Fibroblast of upper back skin (primary cell): ENCODE data around the gene ROBO1.

Experiments
- DNase-seq: peaks from one replicate; pipeline ENCODE4 v3.0.0-alpha.2; 2013

ROBO1 gene

DNA sequence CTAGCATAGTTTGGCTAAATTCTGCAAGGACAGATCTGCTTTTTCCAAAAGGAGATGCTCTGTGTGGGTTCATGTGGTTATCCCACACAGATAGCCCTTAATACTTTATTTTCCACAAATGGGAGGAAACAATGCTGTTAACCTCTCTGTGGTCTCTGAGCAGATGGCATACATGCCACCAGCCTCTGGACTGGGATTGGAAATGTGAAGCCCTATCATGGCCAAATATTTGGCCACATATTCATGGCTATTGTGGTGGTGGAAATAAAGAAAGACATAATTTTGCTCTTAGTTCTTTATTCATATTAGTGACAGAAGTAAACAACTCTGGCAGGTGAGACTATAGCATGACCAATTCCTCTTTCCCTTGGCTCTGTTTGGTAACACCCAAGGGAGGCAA is 726.2 kb downstream of the ROBO1 start:
- DNase-seq = no peak

DNA sequence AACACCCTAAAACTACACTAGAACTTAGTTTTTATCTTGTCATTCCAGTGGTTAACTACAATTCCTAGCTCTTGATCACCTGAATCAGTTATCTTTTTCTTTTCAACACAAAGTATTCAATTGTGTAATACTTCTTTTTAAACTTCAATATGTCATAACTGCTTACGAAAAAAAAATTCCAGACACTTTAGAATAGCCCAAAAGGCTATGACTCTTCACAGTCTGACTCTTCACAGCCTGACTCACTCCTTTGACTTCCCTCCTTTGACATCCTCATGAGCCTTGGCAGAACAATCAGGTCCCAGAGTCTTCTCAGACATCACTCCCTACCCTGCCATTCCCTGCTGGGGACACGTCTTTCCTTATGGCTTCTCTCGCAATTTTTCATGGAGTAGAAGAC is 727.1 kb downstream of the ROBO1 start:
- peak; percentile 87 for DNase-seq

DNA sequence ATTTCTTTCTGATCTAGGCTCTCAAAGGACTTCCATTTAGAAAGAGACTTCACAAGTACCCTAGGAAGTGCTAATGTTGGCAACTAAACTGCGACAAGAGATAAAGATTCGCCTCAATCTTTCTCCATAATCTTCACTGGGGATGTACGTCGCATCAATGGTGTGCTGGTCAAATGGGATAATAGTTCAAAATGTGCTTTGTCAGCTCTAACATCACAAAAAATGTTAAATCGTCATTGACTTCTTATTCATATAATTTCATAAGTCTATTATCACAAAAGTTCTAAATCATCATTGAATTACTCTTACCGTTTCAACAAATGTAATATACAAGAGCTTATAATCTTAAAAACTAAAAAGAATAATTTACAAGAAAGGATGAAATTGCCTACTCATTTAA is 727.7 kb downstream of the ROBO1 start:
- no peak for DNase-seq

DNA sequence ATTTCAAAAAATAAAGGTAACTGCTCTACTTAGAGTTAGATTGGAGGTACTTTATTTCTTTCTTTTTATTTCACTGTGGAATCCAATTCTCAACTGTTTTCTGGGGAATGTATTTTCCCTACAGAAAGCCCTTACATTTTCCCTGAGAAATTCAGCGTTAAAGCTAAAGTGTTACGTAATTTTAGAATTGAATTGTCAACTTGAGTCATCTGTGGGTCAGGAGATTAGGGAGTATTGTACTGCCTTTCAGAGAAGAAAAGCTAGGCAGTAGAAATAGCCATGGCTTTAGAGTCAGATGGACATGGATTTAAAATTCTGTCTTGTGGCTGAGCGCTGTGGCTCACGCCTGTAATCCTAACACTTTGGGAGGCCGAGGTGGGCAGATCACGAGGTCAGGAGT is 728.6 kb downstream of the ROBO1 start:
- DNase-seq = peak; percentile 40

DNA sequence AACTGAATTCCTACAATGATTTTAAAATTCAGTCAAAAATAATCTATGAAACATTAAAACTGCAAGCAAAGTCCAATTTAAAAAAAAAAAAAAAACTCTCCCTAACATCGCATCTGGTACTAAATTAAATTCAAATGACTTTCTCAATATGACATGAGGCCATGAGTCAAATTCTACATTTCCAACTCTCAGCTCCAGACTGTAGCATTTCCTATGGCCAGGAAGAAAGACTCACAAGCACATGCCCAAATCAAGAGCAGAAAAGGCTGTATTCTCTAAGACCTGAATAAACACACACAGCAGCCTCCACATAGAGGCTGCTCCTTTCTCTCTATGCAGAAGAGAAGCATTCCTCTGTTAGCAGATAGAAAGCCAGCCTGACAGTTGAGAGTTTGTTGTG is 729.2 kb downstream of the ROBO1 start:
- DNase-seq = no peak

DNA sequence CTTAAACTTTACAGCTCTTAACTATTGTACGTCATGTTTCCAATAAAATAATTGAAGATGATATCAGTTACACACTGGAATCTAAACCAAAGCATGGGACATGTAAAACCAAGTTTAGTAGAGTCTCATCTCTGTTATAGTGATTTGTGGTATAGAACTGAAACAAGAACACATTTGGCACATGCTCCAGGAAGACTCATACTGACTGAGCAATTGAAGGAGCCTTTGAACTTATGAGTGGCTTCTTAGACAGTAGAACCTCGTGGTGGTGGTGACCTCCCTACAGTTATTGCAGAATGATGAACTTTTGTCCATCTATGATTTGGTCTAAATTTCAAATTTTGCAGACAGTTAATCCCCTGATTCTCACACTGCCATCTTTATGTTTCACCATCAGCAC is 729.7 kb downstream of the ROBO1 start:
- no peak for DNase-seq

DNA sequence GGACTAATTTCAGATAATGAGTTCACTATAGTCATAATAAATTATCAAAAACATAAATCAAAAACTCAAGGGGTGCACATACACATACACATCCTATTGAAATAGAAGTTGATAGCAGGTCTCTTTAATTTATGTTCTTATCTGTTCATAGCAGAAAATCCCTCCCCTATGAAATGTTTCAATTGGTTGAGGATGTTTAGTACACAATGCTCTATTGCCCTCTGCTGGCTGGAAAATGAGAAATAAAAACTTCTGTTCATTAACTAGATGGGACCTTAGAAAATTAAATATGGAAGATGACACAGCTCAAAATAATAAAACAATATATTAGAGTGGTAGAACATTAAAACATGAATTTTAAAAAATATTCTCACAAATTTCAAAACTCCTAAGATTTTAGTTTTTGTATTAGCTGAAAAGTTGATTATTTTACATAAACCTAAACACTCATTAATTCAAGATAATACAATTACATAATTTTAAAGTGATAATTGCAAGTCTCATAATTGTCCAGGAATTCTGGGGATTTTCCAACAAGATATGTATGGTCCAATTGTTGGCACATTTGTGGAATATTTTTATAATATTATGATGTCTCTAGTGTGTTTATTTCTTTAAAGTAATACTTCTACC is 735.0 kb downstream of the ROBO1 start:
- DNase-seq = peak; percentile 65

DNA sequence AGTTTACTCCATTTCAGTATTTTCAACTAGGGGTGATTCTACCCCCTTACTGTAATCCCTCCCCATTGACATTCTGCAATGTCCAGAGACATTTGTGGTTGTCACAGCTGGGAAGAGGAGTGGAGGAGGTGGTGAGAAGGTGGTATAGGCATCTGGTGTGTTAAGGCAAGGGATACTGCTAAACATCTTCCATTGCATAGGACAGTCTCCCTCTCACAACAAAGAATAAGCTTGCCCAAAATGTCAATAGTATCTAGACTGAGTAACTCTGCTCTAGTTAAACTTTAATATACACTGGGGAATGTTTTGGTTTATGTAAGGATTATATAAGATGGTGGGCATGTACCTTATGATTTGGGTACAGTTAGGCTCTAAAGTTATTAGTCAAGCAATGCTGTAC is 737.6 kb downstream of the ROBO1 start:
- DNase-seq = no peak

DNA sequence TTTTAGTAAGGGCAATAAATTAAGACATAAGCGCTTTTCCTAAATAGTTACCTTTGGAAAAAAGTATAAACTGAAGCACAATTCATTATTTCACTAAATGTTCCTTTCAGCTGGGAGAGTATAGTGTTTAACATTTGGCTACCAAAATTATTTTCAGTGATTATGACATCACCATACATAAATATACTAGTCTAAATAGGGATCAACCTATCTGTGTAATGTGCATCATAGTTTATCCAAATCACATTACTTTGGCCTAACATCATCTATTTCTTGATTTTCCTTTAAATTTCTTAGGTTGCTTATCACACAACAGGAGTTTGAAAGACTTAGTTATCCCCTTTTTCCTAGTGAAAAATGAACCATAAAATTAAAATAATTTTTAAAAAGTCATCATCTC is 738.9 kb downstream of the ROBO1 start:
- no peak for DNase-seq

DNA sequence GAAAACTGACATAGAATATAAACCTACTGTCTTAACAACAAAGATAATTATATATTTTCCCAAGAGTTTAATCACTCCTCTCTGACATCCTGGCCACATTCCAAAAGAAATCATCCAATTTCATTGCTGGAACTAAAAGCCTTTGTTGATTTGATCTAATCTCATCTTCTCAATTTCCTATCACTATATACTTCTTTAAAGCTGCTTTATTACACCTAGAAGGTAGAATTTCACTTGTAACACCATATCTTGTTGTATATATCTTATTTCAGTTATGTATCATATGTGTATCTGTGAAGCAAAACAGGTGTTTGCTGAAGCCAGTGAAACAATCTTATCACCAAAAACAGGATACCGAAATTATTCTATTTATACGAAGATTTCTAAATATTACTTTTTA is 740.2 kb downstream of the ROBO1 start:
- DNase-seq = no peak

DNA sequence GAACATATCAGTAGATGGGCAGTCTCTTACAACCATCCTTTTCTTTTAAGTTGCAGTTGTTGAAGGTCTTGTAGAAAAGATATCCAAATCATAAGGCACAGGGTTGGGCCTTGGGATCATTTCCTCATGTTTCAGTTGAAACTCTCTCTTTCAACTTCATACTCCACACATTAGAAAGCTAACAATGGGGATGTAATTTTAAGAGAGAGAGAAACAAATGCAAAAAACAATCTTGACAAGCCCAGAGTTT is 747.9 kb downstream of the ROBO1 start:
- no peak for DNase-seq

DNA sequence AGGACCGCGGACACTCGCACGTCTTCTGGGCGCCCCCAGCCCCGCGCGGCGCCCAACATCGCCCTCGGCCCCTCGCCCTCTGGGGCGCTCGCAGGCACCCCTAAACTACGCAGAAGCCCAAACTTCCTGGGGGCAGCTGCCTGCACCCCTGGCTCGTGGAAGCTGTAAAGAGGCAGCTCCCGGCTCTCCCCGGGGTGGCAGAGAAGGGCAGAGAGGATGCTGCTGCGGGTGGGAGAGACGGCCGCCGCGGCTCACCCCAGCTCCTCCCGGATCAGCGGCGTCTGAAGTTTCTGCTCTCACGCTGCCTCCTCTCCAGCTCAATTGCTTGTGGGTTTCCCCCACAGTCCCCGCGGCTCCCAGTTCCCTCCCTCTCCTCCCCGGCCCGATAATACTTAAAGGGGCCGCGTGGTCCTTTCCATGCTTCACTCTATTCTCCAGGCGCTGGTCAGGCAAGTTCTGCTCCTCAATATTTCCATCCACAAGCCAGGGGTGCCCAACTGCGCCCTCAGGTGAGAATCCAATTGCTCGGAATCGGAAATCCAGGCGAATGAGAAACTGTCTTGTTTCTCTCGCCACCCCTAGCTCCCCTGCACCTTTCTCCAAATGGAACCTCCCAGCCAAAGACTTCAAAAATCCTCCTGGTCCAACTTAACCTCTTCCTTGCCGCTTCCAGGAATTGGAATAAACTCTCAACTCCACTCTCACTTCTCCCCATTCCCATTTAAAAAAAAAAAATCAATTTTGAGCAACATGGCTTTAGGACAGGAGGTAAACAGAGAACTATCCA is 748.5 kb downstream of the ROBO1 start:
- peak; percentile 94 for DNase-seq

DNA sequence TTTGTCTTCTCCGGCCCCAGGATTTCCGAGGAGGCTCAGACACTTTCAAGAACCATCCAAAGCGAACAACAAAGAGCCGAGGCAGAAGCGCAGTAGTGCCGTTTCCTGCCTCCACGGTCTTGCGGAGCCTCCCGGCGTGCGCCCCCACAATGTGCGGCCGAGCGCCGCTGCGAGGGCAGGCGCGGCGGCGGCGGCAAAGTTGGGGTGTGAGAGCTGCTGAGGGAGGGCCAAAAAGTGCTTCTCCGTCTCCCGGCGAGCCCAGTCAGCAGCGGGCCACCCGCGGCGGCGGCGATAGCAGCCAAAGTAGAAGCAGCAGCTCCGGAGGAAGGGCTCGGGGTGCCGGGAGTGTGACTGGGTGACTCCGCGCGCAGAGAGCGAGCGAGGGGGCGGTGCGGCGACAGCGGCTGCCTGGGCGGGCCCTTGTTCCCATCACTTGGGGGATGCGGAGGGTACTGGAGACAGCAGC is 749.1 kb downstream of the ROBO1 start:
- DNase-seq = peak; percentile 64

DNA sequence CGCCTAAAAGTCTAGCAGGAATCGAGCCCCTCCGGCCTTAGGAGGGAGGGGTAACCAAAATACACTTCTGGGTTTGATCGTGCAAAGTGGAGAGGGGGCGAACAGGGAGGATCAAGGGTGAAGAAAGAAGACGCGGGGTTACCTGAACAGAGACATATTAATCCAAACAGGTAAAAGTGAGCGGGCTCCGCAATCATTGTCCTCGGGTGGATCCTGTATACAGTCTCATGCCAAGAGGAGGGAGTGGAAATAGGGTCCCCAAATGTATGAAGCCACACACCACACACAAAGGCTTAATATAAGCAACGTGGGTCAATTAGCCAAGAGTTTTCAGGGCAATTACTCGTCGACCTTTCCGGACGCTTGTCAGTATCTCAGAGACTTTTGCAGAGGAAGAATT is 749.5 kb downstream of the ROBO1 start:
- no peak for DNase-seq

DNA sequence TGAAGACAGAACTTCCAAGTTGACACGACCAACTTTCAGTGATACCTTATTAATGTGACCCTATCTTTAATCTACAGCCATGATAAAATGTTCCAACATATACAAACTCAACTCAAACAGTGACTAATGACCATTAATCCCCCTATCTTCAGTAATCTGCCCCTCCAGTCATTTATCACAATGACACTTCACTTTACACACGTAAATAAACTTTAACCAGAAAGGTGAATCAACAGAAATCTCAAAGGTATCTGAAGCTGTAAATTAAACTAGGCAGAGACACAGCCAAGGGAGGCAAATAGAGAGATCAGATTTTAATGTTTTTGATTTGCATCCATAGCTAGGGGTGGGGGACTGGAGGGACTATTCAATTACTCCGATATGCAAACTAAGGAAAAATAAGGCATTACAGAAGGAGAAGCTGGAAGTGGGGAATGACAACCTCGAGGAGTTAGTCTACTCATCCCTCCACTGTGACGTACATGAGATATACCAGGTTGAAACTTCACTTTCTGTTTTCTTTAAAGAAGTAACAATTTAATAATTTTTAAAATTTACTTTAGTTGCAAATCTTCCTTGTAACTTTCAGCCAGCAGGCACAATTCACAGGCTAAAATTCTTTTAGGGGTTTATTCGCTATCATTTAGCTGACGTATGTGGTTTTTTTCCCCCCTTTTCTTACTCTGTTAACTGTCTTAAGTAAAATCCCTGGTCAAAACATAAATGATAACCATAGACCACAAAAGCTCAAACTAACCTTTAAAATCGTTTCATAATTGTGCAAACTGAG is 751.0 kb downstream of the ROBO1 start:
- no peak for DNase-seq

DNA sequence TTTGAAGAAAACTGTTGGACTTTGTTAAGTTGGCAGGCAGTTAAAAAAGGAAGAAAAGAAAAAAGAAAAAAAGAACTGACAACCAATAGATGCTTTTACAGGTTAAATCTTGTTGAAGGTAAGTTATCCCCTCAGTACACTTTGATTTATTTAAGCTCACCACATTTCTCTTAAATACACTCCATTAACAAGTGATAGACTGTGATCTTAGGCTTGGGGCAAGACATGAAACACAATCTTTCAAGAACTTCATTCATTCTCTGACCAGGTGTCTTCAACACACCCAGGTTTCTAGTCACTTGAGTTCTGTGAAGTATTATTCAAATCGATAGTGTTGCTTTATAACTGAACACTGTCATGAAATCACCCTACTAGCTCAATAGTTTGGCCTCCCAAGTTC is 751.9 kb downstream of the ROBO1 start:
- no peak for DNase-seq

DNA sequence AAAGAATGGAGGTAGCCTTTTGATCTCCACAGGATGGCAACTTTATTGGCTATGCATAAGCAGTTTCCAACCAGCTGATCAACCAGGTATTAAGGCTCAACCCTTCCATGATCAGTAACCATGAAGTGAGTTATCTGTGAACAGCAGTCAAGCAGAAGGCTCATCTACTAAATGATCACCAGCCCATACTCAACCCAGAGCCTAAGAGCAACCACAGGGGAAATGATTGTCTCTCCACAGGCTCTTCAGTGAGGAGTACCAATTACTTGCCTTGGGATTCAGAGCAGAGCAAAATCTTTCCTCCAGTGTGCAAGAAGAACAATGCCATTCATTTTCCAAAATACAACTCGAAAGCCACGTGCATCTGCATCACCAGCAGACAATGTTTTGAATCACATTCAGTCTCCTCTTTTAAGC is 754.8 kb downstream of the ROBO1 start:
- no peak for DNase-seq

DNA sequence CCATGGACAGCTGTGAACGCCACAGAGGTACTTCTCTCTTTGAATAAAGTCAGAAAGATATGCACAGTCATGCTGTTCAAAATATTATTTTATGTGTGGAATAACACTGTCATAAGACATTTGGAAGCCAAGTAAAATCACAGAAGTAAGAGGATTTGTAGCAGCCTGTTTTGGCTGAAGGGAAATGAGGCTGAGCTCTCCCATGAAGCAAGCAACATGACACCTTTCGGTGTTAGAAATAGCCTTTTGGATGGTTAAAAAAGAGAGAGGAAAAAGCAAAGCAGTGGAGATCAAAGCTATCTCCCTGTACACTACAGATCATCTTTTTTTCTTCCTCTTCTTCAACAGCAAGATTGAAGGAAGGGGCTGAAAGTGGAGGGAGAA is 755.3 kb downstream of the ROBO1 start:
- no peak for DNase-seq

DNA sequence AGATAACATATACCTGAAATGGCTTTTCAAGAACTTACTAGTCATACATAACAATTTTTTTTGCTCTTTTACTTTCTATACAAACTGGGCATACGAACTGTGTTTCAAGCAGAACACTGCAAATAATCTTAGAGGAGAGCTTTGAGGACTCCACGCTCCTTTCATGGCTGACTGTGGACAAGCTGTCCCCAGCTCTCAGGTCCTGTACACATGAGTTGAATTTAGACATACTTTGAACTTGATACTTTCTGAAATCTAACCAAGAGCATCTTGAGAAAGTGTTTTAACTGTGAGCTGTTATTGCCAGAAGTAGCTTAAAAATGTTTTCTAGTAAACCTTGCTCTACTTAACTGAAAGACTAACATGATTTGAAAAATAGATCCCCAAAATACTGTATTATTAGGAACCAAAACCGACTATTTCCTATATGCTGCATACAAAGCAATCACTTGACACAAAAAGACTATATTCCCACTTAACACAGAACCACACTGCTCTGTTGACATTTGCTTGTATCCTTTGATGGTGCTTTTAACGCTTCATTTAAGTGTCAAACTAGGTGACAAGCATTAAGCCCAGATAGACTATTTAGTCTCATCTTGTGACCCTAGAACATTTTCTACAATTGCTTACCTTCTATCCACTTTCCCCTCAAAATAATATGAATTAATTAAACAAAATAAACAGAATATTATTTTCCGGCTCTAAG is 755.8 kb downstream of the ROBO1 start:
- DNase-seq = no peak

DNA sequence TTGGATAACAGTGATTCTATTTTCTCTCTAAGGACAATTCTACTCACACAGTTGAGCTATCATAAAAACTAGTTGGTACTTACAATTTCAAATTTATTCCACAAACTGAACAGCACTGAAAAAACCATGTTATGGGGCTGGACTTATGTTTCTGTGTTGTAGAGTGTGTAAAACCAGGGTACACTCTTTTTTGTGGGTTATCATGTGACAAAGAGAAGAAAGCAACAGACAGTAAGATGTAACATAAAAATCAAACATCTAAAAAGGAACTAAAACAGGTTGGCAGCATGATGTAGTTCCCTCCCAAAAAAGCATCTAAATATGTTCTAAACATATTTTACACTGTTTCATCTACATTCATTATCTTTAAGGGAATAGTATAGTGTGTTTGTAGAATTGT is 757.9 kb downstream of the ROBO1 start:
- DNase-seq = no peak

DNA sequence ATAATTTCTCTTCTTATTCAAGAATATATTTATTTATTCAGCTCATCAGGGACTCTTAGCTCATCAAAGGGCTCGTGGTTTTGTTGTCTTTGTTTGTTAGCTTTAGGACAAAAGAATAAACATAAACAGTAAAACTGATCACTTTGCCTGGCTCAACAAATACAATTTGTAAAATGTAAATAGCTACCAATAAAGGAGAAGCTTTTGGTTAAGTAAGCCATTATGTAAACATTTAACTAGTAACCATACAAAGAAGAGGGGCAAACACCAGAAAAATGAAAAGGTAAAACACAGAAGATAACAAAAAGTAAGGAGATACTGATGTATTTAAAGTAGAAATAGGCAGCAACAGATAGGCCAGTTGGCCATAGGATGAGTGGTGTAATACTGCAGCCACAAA is 761.7 kb downstream of the ROBO1 start:
- DNase-seq = no peak

DNA sequence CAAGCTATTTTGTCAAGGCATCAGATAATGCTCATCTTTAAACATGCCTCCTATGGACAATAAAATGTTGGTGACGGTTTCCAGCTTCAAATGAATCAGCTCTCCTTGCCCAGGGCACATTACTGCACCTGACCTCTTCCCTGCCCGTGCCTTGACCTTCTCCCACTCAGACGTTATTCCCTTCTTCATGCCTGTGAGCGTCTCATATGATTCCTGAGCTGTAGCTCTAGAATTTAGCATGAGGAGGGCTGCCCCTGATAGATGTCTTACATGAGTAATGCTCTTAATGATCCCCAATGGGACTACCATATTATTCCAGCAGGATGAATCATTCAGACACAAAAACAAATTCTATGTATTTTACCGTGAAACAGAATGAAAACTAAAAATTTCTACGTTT is 762.7 kb downstream of the ROBO1 start:
- peak; percentile 66 for DNase-seq

DNA sequence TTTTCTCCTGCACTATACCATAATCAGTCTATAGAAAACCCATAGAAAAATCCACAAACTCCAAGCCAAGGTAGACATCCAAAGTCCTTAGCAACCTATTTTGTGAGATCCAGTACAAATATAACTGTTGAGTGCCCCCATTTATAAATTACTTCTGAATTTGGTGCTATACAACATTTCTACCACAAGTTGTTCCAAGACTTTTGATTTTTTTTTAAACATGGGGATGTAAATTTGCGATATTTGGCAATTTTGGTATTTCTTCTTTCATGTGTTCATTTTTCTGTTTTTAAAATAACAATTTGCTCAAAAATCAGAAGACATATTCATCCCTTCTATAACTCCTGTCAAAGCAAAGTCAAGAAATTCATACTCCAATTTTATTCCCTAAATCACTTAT is 763.8 kb downstream of the ROBO1 start:
- DNase-seq = no peak
